Activated naive CD8-positive, alpha-beta T cell (primary cell): ENCODE data around the gene GPSM1.
A peak's percentile ranks its signal among the peaks of the same experiment; 100 is the strongest.

Experiments
- H3K27ac Mint-ChIP-seq: one replicate; pipeline ENCODE4 v1.8.0; 2021; ENCODE audit warnings: mixed read lengths
- H3K27me3 Mint-ChIP-seq: one replicate; pipeline ENCODE4 v1.8.0; 2021; ENCODE audit warnings: mixed read lengths
- H3K36me3 Mint-ChIP-seq: one replicate; pipeline ENCODE4 v1.8.0; 2021; ENCODE audit warnings: mixed read lengths
- H3K4me1 Mint-ChIP-seq: one replicate; pipeline ENCODE4 v1.8.0; 2021; ENCODE audit warnings: low read depth, mixed read lengths
- H3K4me3 Mint-ChIP-seq: one replicate; pipeline ENCODE4 v1.8.0; 2021; ENCODE audit warnings: mild to moderate bottlenecking, mixed read lengths
- H3K9me3 Mint-ChIP-seq: one replicate; pipeline ENCODE4 v1.8.0; 2021; ENCODE audit warnings: low read depth, mixed read lengths

The GPSM1 gene

GRCh38 chr9:136328011-136328621, 777 bp downstream of the GPSM1 start:
- Mint-ChIP-seq H3K27me3 (no peaks in the 10 kb centered on the region), H3K4me1 (peaks cover 3% of the 10 kb centered on the region), H3K27ac (no peak overlapping the region), H3K9me3 (no peaks in the 10 kb centered on the region), H3K36me3 (no peaks in the 10 kb centered on the region), H3K4me3 (peak overlapping the region; percentile 80)

- Mint-ChIP-seq H3K4me3 (peak overlapping the region; percentile 80), H3K27ac (no peak overlapping the region), H3K36me3 (no peaks in the 10 kb centered on the region), H3K27me3 (no peaks in the 10 kb centered on the region), H3K9me3 (no peaks in the 10 kb centered on the region), H3K4me1 (peaks cover 3% of the 10 kb centered on the region)
These were observed 1.3 kb downstream of the GPSM1 start for GRCh38 chr9:136328622-136329041.

GRCh38 chr9:136329211-136329627, 1.9 kb downstream of the GPSM1 start:
- no peak overlapping the region for H3K4me3 Mint-ChIP-seq
- H3K36me3 Mint-ChIP-seq, result no peaks in the 10 kb centered on the region
- H3K4me1 Mint-ChIP-seq, result peaks cover 3% of the 10 kb centered on the region
- no peaks in the 10 kb centered on the region for H3K9me3 Mint-ChIP-seq
- no peaks in the 10 kb centered on the region for H3K27me3 Mint-ChIP-seq
- H3K27ac Mint-ChIP-seq, result no peak overlapping the region

- no peaks in the 10 kb centered on the region for H3K36me3 Mint-ChIP-seq
- H3K27ac Mint-ChIP-seq, result no peak overlapping the region
- H3K4me3 Mint-ChIP-seq, result no peak overlapping the region
- no peaks in the 10 kb centered on the region for H3K9me3 Mint-ChIP-seq
- H3K4me1 Mint-ChIP-seq, result peaks cover 3% of the 10 kb centered on the region
- H3K27me3 Mint-ChIP-seq, result no peaks in the 10 kb centered on the region
These were observed 2.5 kb downstream of the GPSM1 start for GRCh38 chr9:136329636-136330405.

- H3K27me3 Mint-ChIP-seq, result no peaks in the 10 kb centered on the region
- H3K9me3 Mint-ChIP-seq, result no peaks in the 10 kb centered on the region
- H3K36me3 Mint-ChIP-seq, result no peaks in the 10 kb centered on the region
- H3K27ac Mint-ChIP-seq, result no peak overlapping the region
- peaks cover 3% of the 10 kb centered on the region for H3K4me1 Mint-ChIP-seq
- H3K4me3 Mint-ChIP-seq, result no peak overlapping the region
These were observed 3.2 kb downstream of the GPSM1 start for GRCh38 chr9:136330406-136330990.

GRCh38 chr9:136331030-136331429, 3.7 kb downstream of the GPSM1 start:
- H3K27me3 Mint-ChIP-seq, result no peaks in the 10 kb centered on the region
- H3K4me3 Mint-ChIP-seq, result no peak overlapping the region
- no peaks in the 10 kb centered on the region for H3K9me3 Mint-ChIP-seq
- no peak overlapping the region for H3K27ac Mint-ChIP-seq
- peaks cover 3% of the 10 kb centered on the region for H3K4me1 Mint-ChIP-seq
- no peaks in the 10 kb centered on the region for H3K36me3 Mint-ChIP-seq

- Mint-ChIP-seq H3K27me3 (no peaks in the 10 kb centered on the region), H3K27ac (no peak overlapping the region), H3K4me1 (peaks cover 3% of the 10 kb centered on the region), H3K36me3 (no peaks in the 10 kb centered on the region), H3K4me3 (no peak overlapping the region), H3K9me3 (no peaks in the 10 kb centered on the region)
These were observed 4.5 kb downstream of the GPSM1 start for GRCh38 chr9:136331556-136332481.

- H3K4me3 Mint-ChIP-seq, result no peak overlapping the region
- H3K27ac Mint-ChIP-seq, result no peak overlapping the region
- no peaks in the 10 kb centered on the region for H3K27me3 Mint-ChIP-seq
- peaks cover 3% of the 10 kb centered on the region for H3K4me1 Mint-ChIP-seq
- H3K9me3 Mint-ChIP-seq, result no peaks in the 10 kb centered on the region
- no peaks in the 10 kb centered on the region for H3K36me3 Mint-ChIP-seq
These were observed 5.2 kb downstream of the GPSM1 start for GRCh38 chr9:136332482-136332983.

- H3K4me1 Mint-ChIP-seq, result peaks cover 3% of the 10 kb centered on the region
- H3K27ac Mint-ChIP-seq, result no peak overlapping the region
- H3K27me3 Mint-ChIP-seq, result no peaks in the 10 kb centered on the region
- no peak overlapping the region for H3K4me3 Mint-ChIP-seq
- no peaks in the 10 kb centered on the region for H3K9me3 Mint-ChIP-seq
- no peaks in the 10 kb centered on the region for H3K36me3 Mint-ChIP-seq
These were observed 5.7 kb downstream of the GPSM1 start for GRCh38 chr9:136333045-136333444.

GRCh38 chr9:136333486-136333885, 6.1 kb downstream of the GPSM1 start:
- H3K27ac Mint-ChIP-seq, result no peak overlapping the region
- H3K9me3 Mint-ChIP-seq, result no peaks in the 10 kb centered on the region
- H3K4me1 Mint-ChIP-seq, result peaks cover 3% of the 10 kb centered on the region
- H3K27me3 Mint-ChIP-seq, result no peaks in the 10 kb centered on the region
- H3K4me3 Mint-ChIP-seq, result no peak overlapping the region
- no peaks in the 10 kb centered on the region for H3K36me3 Mint-ChIP-seq

- no peaks in the 10 kb centered on the region for H3K9me3 Mint-ChIP-seq
- H3K4me3 Mint-ChIP-seq, result no peak overlapping the region
- no peaks in the 10 kb centered on the region for H3K4me1 Mint-ChIP-seq
- no peak overlapping the region for H3K27ac Mint-ChIP-seq
- H3K36me3 Mint-ChIP-seq, result no peaks in the 10 kb centered on the region
- H3K27me3 Mint-ChIP-seq, result no peaks in the 10 kb centered on the region
These were observed 7.2 kb downstream of the GPSM1 start for GRCh38 chr9:136334541-136334940.

- no peaks in the 10 kb centered on the region for H3K9me3 Mint-ChIP-seq
- H3K27me3 Mint-ChIP-seq, result no peaks in the 10 kb centered on the region
- H3K4me1 Mint-ChIP-seq, result no peaks in the 10 kb centered on the region
- H3K36me3 Mint-ChIP-seq, result no peaks in the 10 kb centered on the region
- no peak overlapping the region for H3K4me3 Mint-ChIP-seq
- H3K27ac Mint-ChIP-seq, result no peak overlapping the region
These were observed 8.2 kb downstream of the GPSM1 start for GRCh38 chr9:136335296-136336155.

- Mint-ChIP-seq H3K27me3 (no peaks in the 10 kb centered on the region), H3K4me1 (no peaks in the 10 kb centered on the region), H3K27ac (no peak overlapping the region), H3K36me3 (no peaks in the 10 kb centered on the region), H3K9me3 (no peaks in the 10 kb centered on the region), H3K4me3 (no peak overlapping the region)
These were observed 9.0 kb downstream of the GPSM1 start for GRCh38 chr9:136336156-136336870.
